ENCODE data around the gene RAP1GDS1.

GRCh38 chr4:98358630-98359248, 97.6 kb downstream of the RAP1GDS1 start:
- TF ChIP-seq CTCF (conservative IDR thresholded peaks at IDR 0.05) (no peak), ZFX (IDR thresholded peaks at IDR 0.05) (no peak)
